ENCODE results near the gene GEMIN5.

GEMIN5 gene

DNA sequence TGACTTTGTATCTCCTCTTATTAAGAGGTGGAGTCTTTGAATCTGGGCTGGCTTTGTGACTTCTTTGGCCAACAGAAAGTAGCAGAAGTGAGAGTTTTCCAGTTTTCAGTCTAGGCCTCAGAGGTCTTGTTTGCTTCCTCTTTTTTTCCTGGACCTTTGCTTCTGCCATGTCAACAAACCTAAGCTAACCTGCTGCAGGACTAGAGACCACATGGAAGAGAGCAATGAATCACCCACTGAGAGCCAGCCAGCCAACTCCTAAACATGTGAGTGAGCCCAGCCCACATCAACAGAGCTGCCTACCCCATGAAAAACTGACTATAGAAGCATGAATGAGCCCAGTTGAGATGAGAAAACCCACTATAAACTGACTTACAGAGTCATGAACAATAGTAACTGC, 32.7 kb upstream of the GEMIN5 start:
- peak; percentile 9 for DNase-seq (ENCODE audit: low read depth)
- TF ChIP-seq, protein P1, sequence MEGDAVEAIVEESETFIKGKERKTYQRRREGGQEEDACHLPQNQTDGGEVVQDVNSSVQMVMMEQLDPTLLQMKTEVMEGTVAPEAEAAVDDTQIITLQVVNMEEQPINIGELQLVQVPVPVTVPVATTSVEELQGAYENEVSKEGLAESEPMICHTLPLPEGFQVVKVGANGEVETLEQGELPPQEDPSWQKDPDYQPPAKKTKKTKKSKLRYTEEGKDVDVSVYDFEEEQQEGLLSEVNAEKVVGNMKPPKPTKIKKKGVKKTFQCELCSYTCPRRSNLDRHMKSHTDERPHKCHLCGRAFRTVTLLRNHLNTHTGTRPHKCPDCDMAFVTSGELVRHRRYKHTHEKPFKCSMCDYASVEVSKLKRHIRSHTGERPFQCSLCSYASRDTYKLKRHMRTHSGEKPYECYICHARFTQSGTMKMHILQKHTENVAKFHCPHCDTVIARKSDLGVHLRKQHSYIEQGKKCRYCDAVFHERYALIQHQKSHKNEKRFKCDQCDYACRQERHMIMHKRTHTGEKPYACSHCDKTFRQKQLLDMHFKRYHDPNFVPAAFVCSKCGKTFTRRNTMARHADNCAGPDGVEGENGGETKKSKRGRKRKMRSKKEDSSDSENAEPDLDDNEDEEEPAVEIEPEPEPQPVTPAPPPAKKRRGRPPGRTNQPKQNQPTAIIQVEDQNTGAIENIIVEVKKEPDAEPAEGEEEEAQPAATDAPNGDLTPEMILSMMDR (conservative IDR thresholded peaks at IDR 0.05; ENCODE audit: low read length): no peak

DNA sequence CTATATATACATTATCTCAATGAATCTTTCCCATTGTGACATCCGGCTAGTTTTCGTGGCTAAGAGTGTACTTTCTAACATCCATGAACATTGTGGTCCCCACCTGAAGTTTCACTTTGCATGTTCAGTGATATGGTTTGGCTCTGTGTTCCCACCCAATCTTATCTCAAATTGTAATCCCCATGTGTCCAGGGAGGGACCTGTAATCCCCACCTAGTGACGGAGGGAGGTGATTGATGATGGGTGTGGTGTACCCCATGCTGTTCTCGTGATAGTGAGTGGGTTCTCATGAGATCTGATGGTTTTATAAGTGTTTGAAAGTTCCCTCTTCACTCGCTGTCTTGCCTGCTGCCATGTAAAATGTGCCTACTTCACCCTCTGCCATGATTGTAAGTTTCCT, 30.9 kb upstream of the GEMIN5 start:
- TF ChIP-seq, protein P1 (conservative IDR thresholded peaks at IDR 0.05; ENCODE audit: low read length): no peak
- H3K4me3 ChIP-seq (ENCODE audit: low read length): no peak overlapping the region
- no peak for DNase-seq (ENCODE audit: low read depth)

More for the DNA sequence above, 32.7 kb upstream of the GEMIN5 start:
- H3K4me3 ChIP-seq (ENCODE audit: low read length): no peak overlapping the region

DNA sequence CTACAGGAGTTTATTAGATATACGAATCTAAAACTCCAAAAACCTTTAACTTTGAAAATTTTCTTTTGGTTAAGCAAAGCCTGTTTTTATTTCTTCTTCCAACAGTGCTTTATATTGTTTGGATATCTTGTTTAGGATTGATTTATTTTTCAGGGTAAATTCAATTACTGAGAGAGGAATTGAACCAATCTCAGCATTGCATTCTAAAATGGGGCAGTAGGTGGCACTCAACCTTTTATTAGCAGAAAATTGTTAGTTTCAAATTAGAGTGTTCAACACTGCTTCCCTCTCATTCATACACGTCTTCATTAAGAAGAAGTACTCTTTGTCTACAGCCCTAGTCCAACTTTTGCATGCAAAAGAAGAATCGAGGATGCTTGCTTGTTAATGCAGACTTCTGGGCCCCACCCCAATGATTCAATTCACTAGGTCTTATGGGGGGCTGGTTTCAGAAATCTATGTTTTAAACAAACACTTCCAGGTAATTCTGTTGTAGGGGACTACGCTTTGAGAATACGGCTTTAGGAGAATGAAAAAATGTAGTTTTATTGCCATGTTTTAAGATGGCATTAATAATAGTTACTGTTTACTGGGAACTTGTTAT, 29.5 kb upstream of the GEMIN5 start:
- TF ChIP-seq, protein P1 (conservative IDR thresholded peaks at IDR 0.05; ENCODE audit: low read length): peak; percentile 64

DNA sequence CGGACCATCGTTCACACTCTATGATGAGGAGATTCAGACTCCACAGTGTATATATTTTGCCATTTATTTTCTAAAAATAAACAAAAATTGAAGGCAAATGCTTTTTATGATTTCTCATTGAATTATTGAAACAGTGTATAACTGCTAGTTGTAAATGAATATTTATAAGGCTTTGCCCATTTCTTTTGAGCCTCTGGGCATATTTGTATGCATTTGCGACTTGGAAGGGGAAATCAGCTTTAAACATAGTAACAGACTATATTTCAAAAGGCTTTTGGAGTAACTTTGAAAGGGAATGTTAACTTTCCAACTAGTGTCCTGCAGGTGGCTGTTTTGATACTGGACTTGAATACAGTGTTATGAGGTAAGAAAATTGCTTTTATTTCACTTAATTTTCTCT, 28.9 kb upstream of the GEMIN5 start:
- TF ChIP-seq, protein P1 (conservative IDR thresholded peaks at IDR 0.05; ENCODE audit: low read length): no peak
- no peak overlapping the region for H3K4me3 ChIP-seq (ENCODE audit: low read length)
- DNase-seq (ENCODE audit: low read depth): no peak

More for the DNA sequence above, 29.5 kb upstream of the GEMIN5 start:
- DNase-seq (ENCODE audit: low read depth): no peak
- no peak overlapping the region for H3K4me3 ChIP-seq (ENCODE audit: low read length)

DNA sequence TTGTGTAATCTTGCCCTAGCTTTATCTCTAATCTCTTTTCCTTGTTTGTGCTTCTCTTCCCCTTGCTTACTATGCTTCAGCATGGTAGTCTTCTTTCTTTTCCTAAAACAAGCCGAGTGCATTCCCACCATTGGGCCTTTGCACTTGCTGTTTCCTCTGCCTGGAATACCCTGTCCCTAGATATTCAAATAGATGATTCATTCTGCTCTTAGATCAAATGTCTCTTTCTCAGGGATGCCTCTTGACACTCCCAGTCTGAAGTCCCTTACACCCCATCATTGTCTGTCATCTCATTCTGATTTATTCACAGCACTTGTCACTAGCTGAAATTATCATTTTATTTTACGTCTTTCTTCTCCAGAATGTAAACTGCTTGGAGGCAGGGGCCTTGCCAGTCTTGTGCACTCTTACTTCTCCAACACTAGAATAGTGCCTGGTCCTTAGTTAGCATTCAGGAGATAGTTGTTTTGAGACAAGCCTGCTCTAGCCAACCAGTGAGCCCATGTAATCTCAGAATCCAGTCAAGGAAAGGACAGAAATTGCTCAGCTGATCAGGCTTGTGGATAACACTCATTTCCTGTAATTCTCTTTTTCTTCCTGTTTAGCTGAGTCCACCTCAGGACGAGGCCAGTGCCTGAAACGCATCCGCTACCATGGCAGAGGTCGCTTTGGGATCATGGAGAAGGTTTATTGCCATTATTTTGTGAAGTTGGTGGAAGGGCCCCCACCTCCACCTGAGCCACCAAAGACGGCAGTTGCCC, 28.2 kb upstream of the GEMIN5 start:
- TF ChIP-seq, protein P1 (conservative IDR thresholded peaks at IDR 0.05; ENCODE audit: low read length): no peak

DNA sequence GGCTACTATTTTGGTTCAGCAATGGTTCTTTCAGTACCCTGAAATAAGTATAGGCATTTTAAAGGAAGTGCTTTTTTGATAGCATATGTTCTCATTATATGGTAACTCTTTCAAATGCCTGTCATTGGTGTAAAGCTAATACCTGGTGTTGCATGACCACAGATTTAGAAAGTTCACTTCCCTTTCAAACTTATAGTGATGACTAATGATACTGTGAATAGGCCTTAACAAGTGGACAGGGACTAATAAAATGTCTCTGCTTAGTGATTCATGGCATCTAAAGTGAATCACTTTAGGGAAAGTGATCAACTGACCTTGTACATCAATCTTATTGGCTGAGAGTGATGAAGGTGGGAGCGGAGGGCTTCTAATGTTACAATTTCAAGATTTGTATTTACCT, 24.5 kb upstream of the GEMIN5 start:
- DNase-seq (ENCODE audit: low read depth): peak; percentile 9
- TF ChIP-seq, protein P1 (conservative IDR thresholded peaks at IDR 0.05; ENCODE audit: low read length): no peak
- H3K4me3 ChIP-seq (ENCODE audit: low read length): no peak overlapping the region

More for the DNA sequence above, 28.2 kb upstream of the GEMIN5 start:
- no peak for DNase-seq (ENCODE audit: low read depth)
- no peak overlapping the region for H3K4me3 ChIP-seq (ENCODE audit: low read length)

DNA sequence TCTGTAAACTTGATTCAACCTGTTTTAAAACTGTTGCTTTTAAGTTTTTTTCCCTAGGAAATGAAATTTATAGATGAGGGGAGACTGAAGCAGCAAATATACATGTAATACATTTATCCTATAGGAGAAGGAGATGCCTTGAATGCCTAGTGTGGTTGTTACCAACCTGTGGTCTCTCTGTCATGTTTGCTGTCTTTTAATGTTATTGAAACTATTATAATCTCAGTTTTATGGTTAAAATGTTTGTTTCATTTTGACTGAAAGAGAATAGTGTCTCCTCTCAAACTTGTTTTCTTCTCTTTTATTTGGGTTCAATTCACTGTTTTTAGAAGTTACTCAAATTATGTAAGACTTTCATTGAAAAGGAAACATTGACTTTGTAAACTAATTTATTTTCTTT, 18.7 kb upstream of the GEMIN5 start:
- H3K4me3 ChIP-seq (ENCODE audit: low read length): no peak overlapping the region
- DNase-seq (ENCODE audit: low read depth): no peak
- TF ChIP-seq, protein P1 (conservative IDR thresholded peaks at IDR 0.05; ENCODE audit: low read length): no peak
